HG03457 (cell line): Measurements from ENCODE around the gene ADGRL3.
"Not testable (repeated sequence)": the region's sequence is repeated elsewhere in the genome, so short reads cannot be mapped to it uniquely, and the experiment has no call there.

Experiments used
- ATAC-seq: cut with Tn5 transposase; IDR thresholded peaks from one replicate; pipeline ENCODE4 v1.9.1; 2021; ENCODE audit warnings: moderate number of reproducible peaks; ENCODE audit not compliant: unreplicated experiment

Gene ADGRL3

GRCh38 chr4:61771056-61771455 is 570.9 kb downstream of the ADGRL3 start:
- no peak for ATAC-seq

GRCh38 chr4:61772126-61772525 is 572.0 kb downstream of the ADGRL3 start:
- no peak for ATAC-seq

- ATAC-seq = no peak
These were observed 573.6 kb downstream of the ADGRL3 start for GRCh38 chr4:61773655-61774245.

- ATAC-seq = no peak
These were observed 582.0 kb downstream of the ADGRL3 start for GRCh38 chr4:61782133-61782532.

- peak; percentile 82 for ATAC-seq
These were observed 582.9 kb downstream of the ADGRL3 start for GRCh38 chr4:61783050-61783449.

- no peak for ATAC-seq
These were observed 585.6 kb downstream of the ADGRL3 start for GRCh38 chr4:61785761-61786160.

- ATAC-seq = no peak
These were observed 586.1 kb downstream of the ADGRL3 start for GRCh38 chr4:61786211-61786610.

GRCh38 chr4:61795998-61796397 is 595.9 kb downstream of the ADGRL3 start:
- ATAC-seq = no peak

GRCh38 chr4:61799794-61800193 is 599.7 kb downstream of the ADGRL3 start:
- ATAC-seq = no peak

GRCh38 chr4:61805227-61805626 is 605.1 kb downstream of the ADGRL3 start:
- no peak for ATAC-seq

GRCh38 chr4:61805979-61806378 is 605.9 kb downstream of the ADGRL3 start:
- no peak for ATAC-seq

GRCh38 chr4:61812171-61812570 is 612.0 kb downstream of the ADGRL3 start:
- no peak for ATAC-seq

- ATAC-seq = no peak
These were observed 616.9 kb downstream of the ADGRL3 start for GRCh38 chr4:61817071-61817470.

GRCh38 chr4:61820136-61820535 is 620.0 kb downstream of the ADGRL3 start:
- no peak for ATAC-seq

GRCh38 chr4:61824454-61824853 is 624.3 kb downstream of the ADGRL3 start:
- ATAC-seq = no peak

- no peak for ATAC-seq
These were observed 627.8 kb downstream of the ADGRL3 start for GRCh38 chr4:61827907-61828391.

- ATAC-seq = no peak
These were observed 628.8 kb downstream of the ADGRL3 start for GRCh38 chr4:61828960-61829359.

- no peak for ATAC-seq
These were observed 631.9 kb downstream of the ADGRL3 start for GRCh38 chr4:61831987-61832386.

GRCh38 chr4:61837395-61837794 is 637.3 kb downstream of the ADGRL3 start:
- ATAC-seq = no peak

GRCh38 chr4:61838072-61838471 is 637.9 kb downstream of the ADGRL3 start:
- no peak for ATAC-seq

- ATAC-seq = no peak
These were observed 641.6 kb downstream of the ADGRL3 start for GRCh38 chr4:61841714-61842113.

- ATAC-seq = no peak
These were observed 651.0 kb downstream of the ADGRL3 start for GRCh38 chr4:61851126-61851525.

- ATAC-seq = not testable (repeated sequence)
These were observed 652.0 kb downstream of the ADGRL3 start for GRCh38 chr4:61852105-61852504.
